Activated CD4-positive, alpha-beta T cell treated with anti-CD3 and anti-CD28 coated beads for 48 hours (primary cell): Measurements from ENCODE around the gene MOG.

Experiments
- DNase-seq: peaks from one replicate; pipeline ENCODE4 v3.0.0-alpha.2; 2020

The MOG gene

DNA sequence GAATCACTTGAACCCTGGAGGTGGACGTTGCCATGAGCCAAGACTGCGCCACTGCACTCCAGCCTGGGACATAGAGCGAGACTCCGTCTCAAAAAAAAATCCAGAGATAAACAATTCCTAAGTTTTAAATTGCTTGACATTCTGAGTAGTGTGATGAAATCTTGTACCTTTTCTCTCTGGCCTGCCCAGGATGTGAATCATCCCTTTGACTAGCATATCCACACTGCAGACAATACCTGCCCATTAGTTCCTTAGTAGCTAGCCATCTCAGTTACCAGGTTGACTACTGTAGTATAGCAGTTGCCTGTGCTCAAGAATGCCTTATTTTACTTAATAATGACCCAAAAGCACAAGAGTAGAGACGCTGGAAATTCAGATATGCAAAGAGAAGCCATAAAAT is 21.2 kb downstream of the MOG start:
- DNase-seq: no peak

GRCh38 chr6:29679962-29680361 is 23.1 kb downstream of the MOG start:
- no peak for DNase-seq

DNA sequence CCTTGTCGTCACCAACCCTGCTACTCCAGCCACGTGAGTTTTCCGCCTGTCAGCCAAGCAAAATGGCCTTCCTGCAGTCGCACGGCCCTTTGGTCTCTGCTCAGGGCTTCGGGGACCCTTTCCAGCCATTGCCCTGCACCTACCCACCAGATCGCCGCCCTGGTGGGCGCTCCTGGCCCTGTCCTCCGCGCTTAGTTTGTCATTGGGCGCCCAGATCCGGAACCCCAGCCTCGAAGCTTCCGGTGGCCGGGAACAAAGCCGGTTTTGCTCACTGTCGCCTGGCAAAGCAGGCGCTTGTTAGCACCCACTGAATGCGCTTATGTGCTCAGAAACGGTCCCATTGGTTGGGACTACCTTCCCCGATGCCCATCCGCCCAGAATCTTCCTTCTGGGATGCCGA is 23.5 kb downstream of the MOG start:
- no peak for DNase-seq

DNA sequence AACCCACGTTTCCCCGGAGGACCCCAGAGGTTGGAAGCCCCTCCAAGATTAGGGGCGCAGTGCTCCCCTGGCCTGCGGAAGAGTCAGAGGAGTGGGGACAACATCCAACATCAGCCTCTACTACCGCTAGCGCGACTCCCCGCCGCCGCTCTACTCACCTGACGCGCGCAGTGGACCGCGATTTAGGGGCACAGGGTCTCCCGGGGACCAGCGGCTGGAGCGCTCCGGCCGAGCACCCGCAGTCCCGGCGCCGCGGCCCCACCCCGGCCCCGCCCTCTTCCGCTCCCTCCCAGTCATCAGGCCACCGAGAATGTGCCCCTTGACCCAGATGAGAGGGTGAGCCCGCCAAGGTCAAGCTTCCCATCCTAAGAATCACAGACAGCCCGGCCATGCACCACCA is 24.0 kb downstream of the MOG start, which contains the start of gene ZFP57:
TSS of gene ZFP57 (minus strand) at position 249 of the 400 bp plus-strand sequence. CDS start 4,149 bp downstream, outside the sequence.
- no peak for DNase-seq

- no peak for DNase-seq
Observed at GRCh38 chr6:29681811-29682210, 24.9 kb downstream of the MOG start.

GRCh38 chr6:29685718-29686326 is 28.9 kb downstream of the MOG start:
- DNase-seq: no peak

- no peak for DNase-seq
Observed at GRCh38 chr6:29694637-29695036, 37.7 kb downstream of the MOG start.

- peak; percentile 25 for DNase-seq
Observed at GRCh38 chr6:29696147-29697125, 39.5 kb downstream of the MOG start.

DNA sequence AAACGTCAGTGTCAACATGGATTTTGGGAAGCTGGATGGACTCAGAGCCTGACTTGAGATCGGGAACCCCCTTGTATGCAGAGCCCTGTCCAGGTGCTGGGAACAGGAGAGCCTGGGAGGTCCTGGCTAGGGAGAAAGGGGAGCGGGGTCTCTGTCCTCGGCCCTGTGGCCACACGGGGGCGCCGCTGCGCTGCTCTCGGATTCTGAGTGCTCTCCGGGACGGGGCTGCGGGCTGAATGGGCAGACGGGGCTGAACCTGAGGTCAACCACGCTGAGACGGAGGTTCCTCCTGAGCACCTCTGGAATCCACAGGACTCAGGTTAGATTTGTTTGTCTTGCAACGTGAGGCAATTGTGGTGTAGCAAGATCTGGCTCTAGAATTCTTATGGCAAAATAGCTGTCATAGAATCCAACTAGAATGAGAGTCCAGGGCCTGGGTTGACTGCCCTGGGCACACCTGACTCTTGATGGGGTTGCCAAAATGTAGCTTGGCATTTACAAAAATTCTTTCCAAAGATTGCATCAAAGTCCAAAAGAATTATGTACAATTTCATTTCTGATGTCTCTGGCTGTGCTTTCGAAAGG is 45.7 kb downstream of the MOG start:
- DNase-seq: peak; percentile 85

- no peak for DNase-seq
Observed at GRCh38 chr6:29705389-29706231, 48.7 kb downstream of the MOG start.

DNA sequence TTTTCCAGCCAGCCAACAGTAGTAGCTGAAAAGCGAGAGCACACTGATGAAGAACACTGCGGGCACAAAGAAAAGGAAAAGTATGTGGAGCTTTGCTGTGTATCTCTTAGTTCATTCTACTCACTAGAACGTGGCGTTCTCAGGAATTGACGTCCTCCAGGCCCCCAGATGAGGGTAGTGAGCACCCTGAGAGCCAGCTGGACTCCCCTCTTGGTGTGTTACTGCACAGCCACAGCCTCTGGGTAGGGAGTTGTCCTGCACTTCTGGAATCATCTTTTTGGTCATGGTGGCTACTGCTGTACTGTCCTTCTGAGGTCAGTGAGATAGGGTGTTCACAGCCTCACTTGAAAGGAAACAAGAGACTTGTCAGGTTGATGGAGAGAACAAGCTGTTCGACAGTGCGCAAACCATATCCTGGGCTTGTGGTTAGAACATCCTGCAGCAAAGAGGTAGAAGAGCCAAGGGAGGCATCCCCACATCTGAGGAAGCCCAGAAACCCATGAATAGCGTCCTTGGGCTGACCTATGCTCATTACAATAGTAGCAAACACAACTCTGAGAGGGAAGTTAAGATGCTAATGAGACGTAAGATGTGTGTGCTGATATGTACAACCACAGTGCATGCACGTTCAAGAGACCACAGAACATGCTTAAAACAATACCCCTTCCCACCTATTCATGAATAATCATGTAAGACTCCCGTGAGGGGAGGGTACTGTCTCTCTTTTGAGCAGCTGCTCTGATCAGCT is 51.7 kb downstream of the MOG start:
- DNase-seq: peak; percentile 59

GRCh38 chr6:29709188-29709587 is 52.3 kb downstream of the MOG start:
- no peak for DNase-seq

GRCh38 chr6:29710281-29710941 is 53.5 kb downstream of the MOG start:
- DNase-seq: no peak

DNA sequence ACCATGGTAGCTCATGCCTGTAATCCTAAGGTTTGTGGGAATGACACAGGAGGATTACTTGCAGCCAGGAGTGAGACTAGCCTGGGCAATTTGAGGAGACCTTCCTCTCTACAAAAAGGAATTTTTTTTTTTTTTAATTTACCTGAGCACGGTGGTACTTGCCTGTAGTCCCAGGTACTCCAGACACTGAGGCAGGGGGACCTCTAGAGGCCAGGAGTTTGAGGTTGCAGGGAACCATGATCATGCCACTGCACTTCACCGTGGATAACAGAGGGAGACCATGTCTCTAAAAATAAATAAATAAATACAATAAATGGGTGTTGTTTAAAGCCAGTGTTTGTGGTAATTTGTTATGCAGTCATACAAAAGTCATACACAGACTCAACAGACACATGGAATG is 64.0 kb downstream of the MOG start:
- no peak for DNase-seq
